Heart right ventricle (tissue), 16 donors: Measurements from ENCODE around the gene ADAMTS6. TPM values are rescaled to one million over a fixed set of nuclear protein-coding genes. Genes with fewer than 3 reads are reported as not detected.

Experiments used
- ATAC-seq, 8 donors: fragments of 200-7000 bp; cut with Tn5 transposase; one replicate each; pipeline ENCODE4 v1.9.1; 2020; ENCODE audit warnings: mild to moderate bottlenecking in 8 of 8, moderate library complexity in 8 of 8, moderate number of reproducible peaks in 1 of 8
- DNase-seq, 2 donors: peaks; one replicate each; pipeline ENCODE4 v3.0.0-alpha.2; 2020
- H3K27ac ChIP-seq, 10 donors: fragments of 200-600 bp; sonication (generic) in 2 of 10; one replicate each; pipeline versions ENCODE4 v1.5.0 to v1.8.0; 2020 to 2022; ENCODE audit warnings: mild to moderate bottlenecking in 3 of 10
- H3K27me3 ChIP-seq, 7 donors: fragments of 200-600 bp; one replicate each; pipeline ENCODE4 v1.8.0; 2021 to 2022; ENCODE audit warnings: mild to moderate bottlenecking in 2 of 7
- H3K36me3 ChIP-seq, 9 donors: fragments of 200-600 bp; sonication (generic) in 1 of 9; one replicate each; pipeline versions ENCODE4 v1.5.0 to v1.8.0; 2020 to 2022; ENCODE audit warnings: mild to moderate bottlenecking in 2 of 9
- H3K4me1 ChIP-seq, 9 donors: fragments of 200-600 bp; sonication (generic) in 1 of 9; one replicate each; pipeline versions ENCODE4 v1.5.0 to v1.8.0; 2020 to 2022; ENCODE audit warnings: mild to moderate bottlenecking in 4 of 9
- H3K4me3 ChIP-seq, 10 donors: fragments of 200-600 bp; sonication (generic) in 2 of 10; one replicate each; pipeline versions ENCODE4 v1.5.0 to v1.8.0; 2020 to 2022; ENCODE audit warnings: mild to moderate bottlenecking in 7 of 10, moderate library complexity in 2 of 10
- H3K9me3 ChIP-seq, 11 donors: fragments of 200-600 bp in 10 of 11; sonication (generic) in 2 of 11; one replicate each; pipeline versions ENCODE4 v1.5.0 to v1.8.0; 2013 to 2022; ENCODE audit warnings: mild to moderate bottlenecking in 2 of 11, control low read depth in 1 of 11, moderate library complexity in 1 of 11
- CTCF ChIP-seq, 9 donors: fragments of 200-600 bp; sonication (generic) in 2 of 9; IDR thresholded peaks; one replicate each; pipeline versions ENCODE4 v1.5.0 to v1.8.0; 2021 to 2022; ENCODE audit warnings: antibody characterized with exemption in 9 of 9, mild to moderate bottlenecking in 5 of 9, moderate library complexity in 1 of 9
- WGBS, 2 donors: extraction: QIAGEN DNeasy Blood & Tissue Kit; methylation state at CpG; one replicate each; pipeline ENCODE4 v1.1.7; 2013; ENCODE audit warnings: inconsistent platforms in 1 of 2; 5-methylcytosine and 5-hydroxymethylcytosine counted together
- intact Hi-C, 10 donors: fragments of 100-400 bp; cut with DNase I; formaldehyde crosslinking; loops; one replicate each; pipeline versions ENCODE4 v1.11.1 to v1.14.2; 2022
- polyA plus RNA-seq, 2 donors: library from polyadenylated mRNA; stranded (reverse); fragments of 200-250 nt; gene quantifications; one replicate each; pipeline ENCODE4 v1.2.3, GENCODE V29; 2013
- total RNA-seq, 10 donors: library from RNA; stranded (reverse); fragmentation: NEBNext Ultra II Directional in 3 of 10; extraction: Animal tissue kit (Norgen Biotek cat#: 25700) in 3 of 10; gene quantifications; one replicate each; pipeline versions ENCODE4 v1.2.1 to v1.2.4, GENCODE V29; 2021 to 2023
- donor health status: Arrhythmogenic right ventricular cardiomyopathy.
- donor health status: ischemic (EF 13 %, LVEDD 7.1; RV severe dilation, severe dysfunction).
- donor health status: healthy with polysubstance abuse.
- donor health status: DM: no; HTN: yes; CAD: no.
- donor health status: DM: no; HTN: no; CAD: no.
- donor health status: ischemic (EF 25% LVEDD 6.9; RV normal size, moderate dysfunction).
- donor health status: ischemic (EF 25% LVEDD 5.7; RV mildly dilated, moderate dysfunction).
- donor health status: healthy.
- donor health status: DM: yes; HTN: yes; CAD: no.
- donor health status: Ischemic cardiomyopathy.
- donor health status: ischemic (EF 35%, LVEDD 5.7; RV mildly dilated, moderate dysfunction).
- donor health status: nonischemic (EF 11% LVEDD 7.7; RV severe dilation, severe dysfunction).
- donor health status: DM: yes; HTN: yes; CAD: no.
- donor health status: PGD.
- donor health status: ischemic (EF 29% LVEDD 5.4; RV normal size, mild dysfunction).
- donor health status: nonischemic (EF 23%, LVEDD 6.1; RV moderate dilation, normal function).

ADAMTS6 gene
- total and polyA plus RNA-seq, 12 donors, result 0.25 to 4.1 (median 2.1) TPM

- intact Hi-C loops, result loop anchor here (1.0 to 10.0 kb wide), 16 partner anchors 39 to 386 kb away; partner anchors contain the start of gene ADAMTS6 (in 4 of the 10)
- H3K27me3 ChIP-seq, result no peaks in the 10 kb centered on the region
- H3K4me1 ChIP-seq, result peaks cover 0 to 21% (median 15%) of the 10 kb centered on the region in 9 donors
- peak overlapping the region in 5 of 10 donors; percentile 4 to 94 (median 27) for H3K27ac ChIP-seq
- ATAC-seq (no peak), DNase-seq (no peak)
- TF ChIP-seq CTCF (IDR thresholded peaks at IDR 0.05), result no peak
- WGBS, 2 donors, result 86 to 89% methylated on average over 8 of the region's 8 CpGs
- no peak overlapping the region for H3K4me3 ChIP-seq
- no peaks in the 10 kb centered on the region for H3K9me3 ChIP-seq
- no peaks in the 10 kb centered on the region for H3K36me3 ChIP-seq
These were observed 380.1 kb downstream of the ADAMTS6 start for GRCh38 chr5:65101632-65102100.

- 52 to 54% methylated on average over 9 of the region's 9 CpGs for WGBS, 2 donors
- no peaks in the 10 kb centered on the region for H3K9me3 ChIP-seq
- H3K27ac ChIP-seq, result peak overlapping the region in 5 of 10 donors; percentile 4 to 94 (median 27)
- H3K36me3 ChIP-seq, result no peaks in the 10 kb centered on the region
- H3K4me1 ChIP-seq, result peaks cover 0 to 21% (median 15%) of the 10 kb centered on the region in 9 donors
- ATAC-seq, result peak; percentile 40 to 79 (median 63)
- TF ChIP-seq CTCF (IDR thresholded peaks at IDR 0.05), result peak; percentile 36 to 79 (median 65)
- no peaks in the 10 kb centered on the region for H3K27me3 ChIP-seq
- no peak overlapping the region for H3K4me3 ChIP-seq
- peak; percentile 45 to 59 for DNase-seq
- intact Hi-C loops, result loop anchor here (1.0 to 10.0 kb wide), 13 partner anchors 39 to 386 kb away; partner anchors contain the start of gene ADAMTS6 (in 4 of the 10)
These were observed 380.6 kb downstream of the ADAMTS6 start for GRCh38 chr5:65100911-65101631.

Other genes with a start within 250 kb of the ADAMTS6 start
- 1 to 10 TPM in 3 of 10 donors, under 1 TPM in 7; 0.19 to 3.5 (median 0.62) TPM for gene CENPK, start 81.2 kb upstream of the ADAMTS6 start, total RNA-seq
- gene CENPK, start 81.2 kb upstream of the ADAMTS6 start, polyA plus RNA-seq, result under 1 TPM; 0.58 to 0.95 TPM
- 10 to 100 TPM; 14.1 to 22.3 (median 16.2) TPM for gene PPWD1, start 81.4 kb upstream of the ADAMTS6 start, total RNA-seq
- gene PPWD1, start 81.4 kb upstream of the ADAMTS6 start, polyA plus RNA-seq, result 10 to 100 TPM in 1 of 2 donors, 1 to 10 TPM in 1; 8.0 to 31.6 TPM
- gene TRIM23, start 142.4 kb upstream of the ADAMTS6 start, total RNA-seq, result 10 to 100 TPM; 15.2 to 22.6 (median 18.3) TPM
- gene TRIM23, start 142.4 kb upstream of the ADAMTS6 start, polyA plus RNA-seq, result 1 to 10 TPM; 3.8 to 4.7 TPM
- gene SHLD3, start 143.1 kb upstream of the ADAMTS6 start, total RNA-seq, result 1 to 10 TPM; 1.1 to 2.2 (median 1.8) TPM
- 1 to 10 TPM; 1.8 to 5.0 TPM for gene SHLD3, start 143.1 kb upstream of the ADAMTS6 start, polyA plus RNA-seq
- 10 to 100 TPM; 17.7 to 26.3 (median 20.6) TPM for gene TRAPPC13, start 143.1 kb upstream of the ADAMTS6 start, total RNA-seq
- 10 to 100 TPM in 1 of 2 donors, 1 to 10 TPM in 1; 9.0 to 16.3 TPM for gene TRAPPC13, start 143.1 kb upstream of the ADAMTS6 start, polyA plus RNA-seq
- gene SGTB, start 240.2 kb upstream of the ADAMTS6 start, total RNA-seq, result 1 to 10 TPM; 5.1 to 9.7 (median 6.5) TPM
- 1 to 10 TPM; 1.5 to 2.0 TPM for gene SGTB, start 240.2 kb upstream of the ADAMTS6 start, polyA plus RNA-seq
- gene NLN, start 240.3 kb upstream of the ADAMTS6 start, total RNA-seq, result 10 to 100 TPM; 10.9 to 17.4 (median 14.4) TPM
- gene NLN, start 240.3 kb upstream of the ADAMTS6 start, polyA plus RNA-seq, result 1 to 10 TPM; 1.5 to 2.2 TPM